ENCODE data around the gene RMI2. TPM values are rescaled to one million over a fixed set of nuclear protein-coding genes. Genes with fewer than 3 reads are reported as not detected.
A peak's percentile ranks its signal among the peaks of the same experiment; 100 is the strongest.

The RMI2 gene
- total RNA-seq, 1 experiment from 2014 or later, result 45.2 TPM

- Histone ChIP-seq H3K9me3 (ENCODE audit: low read length) (no peaks in the 10 kb centered on the region), H3K9ac (ENCODE audit: low read length) (no peak overlapping the region)
- DNase-seq, result no peak
These were observed 39.8 kb downstream of the RMI2 start for GRCh38 chr16:11384956-11385586.

GRCh38 chr16:11386054-11386680 is 40.9 kb downstream of the RMI2 start:
- H3K9me2 ChIP-seq (replicated peaks; ENCODE audit: insufficient read depth, low read length), result no peaks in the 10 kb centered on the region
- no peak for DNase-seq
- H4K20me1 ChIP-seq (ENCODE audit: insufficient read depth, low read depth, low read length), result no peaks in the 10 kb centered on the region
- no peak overlapping the region for H2AFZ ChIP-seq (ENCODE audit: low read length)
- no peaks in the 10 kb centered on the region for H3K79me2 ChIP-seq (ENCODE audit: low read length)
- no peak overlapping the region for H3K4me3 ChIP-seq (ENCODE audit: low read length)
- H3K36me3 ChIP-seq (ENCODE audit: insufficient read depth, low read length), result no peaks in the 10 kb centered on the region
- no peaks in the 10 kb centered on the region for H3K4me1 ChIP-seq (ENCODE audit: low read length)
- no peaks in the 10 kb centered on the region for H3K9me3 ChIP-seq (ENCODE audit: low read length)
- no peaks in the 10 kb centered on the region for H3K27me3 ChIP-seq (ENCODE audit: low read length)
- H3K27ac ChIP-seq (ENCODE audit: low read length), result no peak overlapping the region
- no peak overlapping the region for H3K4me2 ChIP-seq (ENCODE audit: low read depth, low read length, poor library complexity, severe bottlenecking)
- H3K9ac ChIP-seq (ENCODE audit: low read length), result no peak overlapping the region

More at GRCh38 chr16:11384956-11385586, 39.8 kb downstream of the RMI2 start:
- Histone ChIP-seq H3K27ac (ENCODE audit: low read length) (no peak overlapping the region), H4K20me1 (ENCODE audit: insufficient read depth, low read depth, low read length) (no peaks in the 10 kb centered on the region), H3K36me3 (ENCODE audit: insufficient read depth, low read length) (no peaks in the 10 kb centered on the region), H2AFZ (ENCODE audit: low read length) (no peak overlapping the region), H3K9me2 (replicated peaks; ENCODE audit: insufficient read depth, low read length) (no peaks in the 10 kb centered on the region), H3K4me2 (ENCODE audit: low read depth, low read length, poor library complexity, severe bottlenecking) (no peak overlapping the region), H3K4me1 (ENCODE audit: low read length) (no peaks in the 10 kb centered on the region), H3K79me2 (ENCODE audit: low read length) (no peaks in the 10 kb centered on the region), H3K27me3 (ENCODE audit: low read length) (no peaks in the 10 kb centered on the region), H3K4me3 (ENCODE audit: low read length) (no peak overlapping the region)

- Histone ChIP-seq H3K9me3 (ENCODE audit: low read length) (no peaks in the 10 kb centered on the region), H3K9ac (ENCODE audit: low read length) (no peak overlapping the region), H3K36me3 (ENCODE audit: insufficient read depth, low read length) (no peaks in the 10 kb centered on the region), H2AFZ (ENCODE audit: low read length) (no peak overlapping the region), H3K4me2 (ENCODE audit: low read depth, low read length, poor library complexity, severe bottlenecking) (no peak overlapping the region), H3K4me3 (ENCODE audit: low read length) (no peak overlapping the region), H3K9me2 (replicated peaks; ENCODE audit: insufficient read depth, low read length) (no peaks in the 10 kb centered on the region), H3K27ac (ENCODE audit: low read length) (no peak overlapping the region), H3K4me1 (ENCODE audit: low read length) (no peaks in the 10 kb centered on the region), H4K20me1 (ENCODE audit: insufficient read depth, low read depth, low read length) (no peaks in the 10 kb centered on the region), H3K27me3 (ENCODE audit: low read length) (no peaks in the 10 kb centered on the region), H3K79me2 (ENCODE audit: low read length) (no peaks in the 10 kb centered on the region)
- DNase-seq, result peak; percentile 78
These were observed 41.7 kb downstream of the RMI2 start for GRCh38 chr16:11386791-11387546.

DNA sequence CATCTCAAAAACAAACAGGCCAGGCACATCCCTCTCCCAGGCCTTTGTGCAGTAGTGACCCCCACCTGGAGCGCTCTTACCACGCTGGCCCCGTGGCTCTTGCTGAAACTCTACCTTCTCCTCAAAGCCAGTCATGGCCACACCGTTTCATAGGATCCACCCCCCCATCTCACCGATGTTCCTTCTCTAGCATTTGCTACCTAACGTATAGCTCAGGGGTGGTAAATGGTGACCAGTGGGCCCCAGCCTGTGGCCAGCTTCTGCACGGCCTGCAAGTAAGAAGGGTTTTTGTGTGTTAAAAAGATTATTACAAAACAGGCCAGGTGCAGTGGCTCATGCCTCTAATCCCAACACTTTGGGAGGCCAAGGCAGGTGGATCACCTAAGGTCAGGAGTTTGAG is 43.8 kb downstream of the RMI2 start:
- H2AFZ ChIP-seq (ENCODE audit: low read length), result no peak overlapping the region

GRCh38 chr16:11389631-11390565 is 44.6 kb downstream of the RMI2 start:
- Histone ChIP-seq H3K36me3 (ENCODE audit: insufficient read depth, low read length) (no peaks in the 10 kb centered on the region), H3K9ac (ENCODE audit: low read length) (no peak overlapping the region), H3K79me2 (ENCODE audit: low read length) (no peaks in the 10 kb centered on the region), H3K27me3 (ENCODE audit: low read length) (no peaks in the 10 kb centered on the region), H3K4me1 (ENCODE audit: low read length) (no peaks in the 10 kb centered on the region), H3K9me3 (ENCODE audit: low read length) (no peaks in the 10 kb centered on the region), H3K4me3 (ENCODE audit: low read length) (no peak overlapping the region), H3K27ac (ENCODE audit: low read length) (no peak overlapping the region), H2AFZ (ENCODE audit: low read length) (no peak overlapping the region), H3K4me2 (ENCODE audit: low read depth, low read length, poor library complexity, severe bottlenecking) (no peak overlapping the region), H4K20me1 (ENCODE audit: insufficient read depth, low read depth, low read length) (no peaks in the 10 kb centered on the region), H3K9me2 (replicated peaks; ENCODE audit: insufficient read depth, low read length) (no peaks in the 10 kb centered on the region)
- no peak for DNase-seq

More for the DNA sequence above, 43.8 kb downstream of the RMI2 start:
- H3K27ac ChIP-seq (ENCODE audit: low read length), result no peak overlapping the region
- no peaks in the 10 kb centered on the region for H3K9me3 ChIP-seq (ENCODE audit: low read length)
- no peak overlapping the region for H3K4me2 ChIP-seq (ENCODE audit: low read depth, low read length, poor library complexity, severe bottlenecking)
- no peaks in the 10 kb centered on the region for H3K9me2 ChIP-seq (replicated peaks; ENCODE audit: insufficient read depth, low read length)
- H3K36me3 ChIP-seq (ENCODE audit: insufficient read depth, low read length), result no peaks in the 10 kb centered on the region
- no peak overlapping the region for H3K4me3 ChIP-seq (ENCODE audit: low read length)
- H3K79me2 ChIP-seq (ENCODE audit: low read length), result no peaks in the 10 kb centered on the region
- no peaks in the 10 kb centered on the region for H3K4me1 ChIP-seq (ENCODE audit: low read length)
- no peak for DNase-seq
- H4K20me1 ChIP-seq (ENCODE audit: insufficient read depth, low read depth, low read length), result no peaks in the 10 kb centered on the region
- no peak overlapping the region for H3K9ac ChIP-seq (ENCODE audit: low read length)
- H3K27me3 ChIP-seq (ENCODE audit: low read length), result no peaks in the 10 kb centered on the region

DNA sequence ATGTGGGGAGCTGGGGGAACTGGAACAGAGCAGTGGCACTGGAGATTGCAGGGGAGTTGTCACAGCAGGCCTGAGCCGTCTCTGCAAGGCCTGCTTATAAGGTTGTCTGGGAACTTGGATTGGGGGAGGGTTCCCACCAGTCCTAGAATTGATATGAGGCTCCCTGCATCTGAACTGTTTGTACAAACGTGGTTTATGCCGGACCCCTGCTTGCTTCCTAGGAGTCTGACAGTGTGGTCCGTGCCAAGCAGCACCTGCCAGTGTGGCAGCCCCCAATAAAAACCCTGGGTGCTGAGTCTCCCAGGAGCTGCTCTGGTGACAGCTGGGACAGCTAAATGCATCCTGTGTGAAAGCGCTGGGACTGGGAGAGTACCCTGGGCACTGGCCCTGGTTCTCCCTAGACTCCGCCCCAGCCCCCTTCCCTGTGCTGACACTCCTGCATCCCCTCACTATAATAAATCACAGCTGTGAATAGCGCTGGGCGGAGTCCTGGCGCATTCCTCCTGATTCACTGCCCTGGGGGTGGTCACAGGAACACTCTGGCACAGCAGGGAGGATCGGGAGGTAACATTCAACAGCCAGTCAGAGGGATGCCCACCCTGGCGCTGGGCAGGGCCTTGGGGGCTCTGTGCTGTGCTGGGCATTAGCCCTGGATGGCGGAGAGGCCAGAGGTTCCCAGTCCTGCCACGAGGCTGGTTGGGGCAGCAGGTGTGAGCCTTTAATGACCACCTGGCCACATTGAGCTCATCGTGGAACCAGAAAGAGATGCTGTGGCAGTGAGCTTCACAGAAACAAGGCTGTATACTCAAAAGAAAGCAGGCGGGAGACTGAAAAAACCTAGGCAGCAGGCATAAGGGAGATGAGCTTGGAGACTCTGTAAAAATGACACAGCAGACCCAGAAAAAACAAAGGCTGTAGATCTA is 45.6 kb downstream of the RMI2 start:
- H3K4me1 ChIP-seq (ENCODE audit: low read length), result peaks cover under 1% of the 10 kb centered on the region; the same call in 1 of the 2 replicates
- H3K27ac ChIP-seq (ENCODE audit: low read length), result no peak overlapping the region
- no peak overlapping the region for H3K4me2 ChIP-seq (ENCODE audit: low read depth, low read length, poor library complexity, severe bottlenecking)
- H3K4me3 ChIP-seq (ENCODE audit: low read length), result no peak overlapping the region
- no peaks in the 10 kb centered on the region for H3K36me3 ChIP-seq (ENCODE audit: insufficient read depth, low read length)
- no peaks in the 10 kb centered on the region for H3K27me3 ChIP-seq (ENCODE audit: low read length)
- no peak for DNase-seq
- H3K9me2 ChIP-seq (replicated peaks; ENCODE audit: insufficient read depth, low read length), result no peaks in the 10 kb centered on the region
- H4K20me1 ChIP-seq (ENCODE audit: insufficient read depth, low read depth, low read length), result no peaks in the 10 kb centered on the region
- H2AFZ ChIP-seq (ENCODE audit: low read length), result no peak overlapping the region
- H3K9ac ChIP-seq (ENCODE audit: low read length), result no peak overlapping the region
- no peaks in the 10 kb centered on the region for H3K9me3 ChIP-seq (ENCODE audit: low read length)
- H3K79me2 ChIP-seq (ENCODE audit: low read length), result no peaks in the 10 kb centered on the region

GRCh38 chr16:11391576-11391975 is 46.3 kb downstream of the RMI2 start:
- no peak overlapping the region for H3K4me2 ChIP-seq (ENCODE audit: low read depth, low read length, poor library complexity, severe bottlenecking)
- H3K9ac ChIP-seq (ENCODE audit: low read length), result no peak overlapping the region
- H3K4me3 ChIP-seq (ENCODE audit: low read length), result no peak overlapping the region
- H3K36me3 ChIP-seq (ENCODE audit: insufficient read depth, low read length), result no peaks in the 10 kb centered on the region
- no peak for DNase-seq
- no peaks in the 10 kb centered on the region for H3K27me3 ChIP-seq (ENCODE audit: low read length)
- H3K4me1 ChIP-seq (ENCODE audit: low read length), result peaks cover 7% of the 10 kb centered on the region
- H3K9me3 ChIP-seq (ENCODE audit: low read length), result no peaks in the 10 kb centered on the region
- H2AFZ ChIP-seq (ENCODE audit: low read length), result no peak overlapping the region
- H4K20me1 ChIP-seq (ENCODE audit: insufficient read depth, low read depth, low read length), result peaks cover 2% of the 10 kb centered on the region; the same call in 1 of the 2 replicates
- no peaks in the 10 kb centered on the region for H3K9me2 ChIP-seq (replicated peaks; ENCODE audit: insufficient read depth, low read length)
- no peak overlapping the region for H3K27ac ChIP-seq (ENCODE audit: low read length)
- H3K79me2 ChIP-seq (ENCODE audit: low read length), result no peaks in the 10 kb centered on the region
